Kidney epithelial cell (primary cell): Measurements from ENCODE around the gene DDX25. TPM values are rescaled to one million over a fixed set of nuclear protein-coding genes. Genes with fewer than 3 reads are reported as not detected.
A peak's percentile ranks its signal among the peaks of the same experiment; 100 is the strongest.

Experiments used
- DNase-seq: peaks from one replicate; pipeline ENCODE4 v3.0.0-alpha.2; 2010; ENCODE audit warnings: low read depth
- H3K27me3 ChIP-seq: 2 replicates; pipeline ENCODE4 v1.6.0; 2011; ENCODE audit warnings: low read length; ENCODE audit not compliant: control insufficient read depth, insufficient read depth
- H3K36me3 ChIP-seq: 2 replicates; pipeline ENCODE4 v1.5.1; 2011; ENCODE audit warnings: low read length; ENCODE audit not compliant: control insufficient read depth, insufficient read depth
- H3K4me3 ChIP-seq: 2 replicates; pipeline ENCODE4 v1.5.1; 2011; ENCODE audit warnings: low read depth, mild to moderate bottlenecking, control low read depth, low read length
- total RNA-seq: library from RNA; depleted of rRNA; stranded (reverse); fragments of >200 nt; gene quantifications from 2 replicates; pipeline ENCODE4 v1.2.3, GENCODE V29; 2015
- TF ChIP-seq, protein P1 (sequence below): IDR thresholded peaks from 2 replicates; pipeline ENCODE4 v1.5.1; 2011; ENCODE audit warnings: mild to moderate bottlenecking, moderate library complexity, low read length, control low read depth, inconsistent platforms; ENCODE audit not compliant: insufficient read depth, poor library complexity, severe bottlenecking

DDX25 gene
- total RNA-seq, 1 donor from 2014 or later, result 1.5 TPM

DNA sequence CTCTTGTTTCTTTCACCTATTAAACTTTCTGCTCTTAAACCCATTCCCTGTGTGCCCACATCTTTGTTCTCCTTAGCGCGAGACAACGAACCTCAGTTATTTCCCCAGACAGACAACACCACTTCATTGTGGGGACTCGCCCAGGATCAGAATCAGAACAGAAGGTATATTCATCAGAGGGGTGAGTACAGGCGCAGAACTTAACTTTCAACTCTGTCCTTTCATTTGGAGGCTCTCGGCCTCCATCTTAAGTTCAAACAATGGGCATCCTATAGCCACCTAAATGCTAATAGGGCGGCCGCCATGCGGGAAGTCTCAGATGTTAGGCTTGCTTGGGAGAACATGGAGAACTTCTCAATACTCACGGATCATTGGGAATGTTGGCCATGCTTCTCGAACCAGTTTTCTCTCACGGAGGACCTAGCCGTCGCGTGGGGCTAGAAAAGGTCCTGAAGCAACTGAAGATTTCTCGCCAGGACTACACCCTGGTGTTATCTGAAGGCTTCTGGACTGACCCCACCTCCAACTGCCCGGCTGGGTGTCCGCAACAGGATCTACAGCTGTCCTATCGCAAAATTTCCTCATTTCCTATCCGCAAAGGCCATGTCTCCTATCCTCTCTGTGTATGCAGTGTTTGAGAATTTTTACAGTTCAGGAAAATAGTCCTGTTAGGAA lies 30.3 kb upstream of the DDX25 start:
- TF ChIP-seq, protein P1, sequence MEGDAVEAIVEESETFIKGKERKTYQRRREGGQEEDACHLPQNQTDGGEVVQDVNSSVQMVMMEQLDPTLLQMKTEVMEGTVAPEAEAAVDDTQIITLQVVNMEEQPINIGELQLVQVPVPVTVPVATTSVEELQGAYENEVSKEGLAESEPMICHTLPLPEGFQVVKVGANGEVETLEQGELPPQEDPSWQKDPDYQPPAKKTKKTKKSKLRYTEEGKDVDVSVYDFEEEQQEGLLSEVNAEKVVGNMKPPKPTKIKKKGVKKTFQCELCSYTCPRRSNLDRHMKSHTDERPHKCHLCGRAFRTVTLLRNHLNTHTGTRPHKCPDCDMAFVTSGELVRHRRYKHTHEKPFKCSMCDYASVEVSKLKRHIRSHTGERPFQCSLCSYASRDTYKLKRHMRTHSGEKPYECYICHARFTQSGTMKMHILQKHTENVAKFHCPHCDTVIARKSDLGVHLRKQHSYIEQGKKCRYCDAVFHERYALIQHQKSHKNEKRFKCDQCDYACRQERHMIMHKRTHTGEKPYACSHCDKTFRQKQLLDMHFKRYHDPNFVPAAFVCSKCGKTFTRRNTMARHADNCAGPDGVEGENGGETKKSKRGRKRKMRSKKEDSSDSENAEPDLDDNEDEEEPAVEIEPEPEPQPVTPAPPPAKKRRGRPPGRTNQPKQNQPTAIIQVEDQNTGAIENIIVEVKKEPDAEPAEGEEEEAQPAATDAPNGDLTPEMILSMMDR, result no peak
- Histone ChIP-seq H3K4me3 (no peak overlapping the region), H3K36me3 (no peaks in the 10 kb centered on the region), H3K27me3 (no peaks in the 10 kb centered on the region)
- DNase-seq, result no peak

GRCh38 chr11:125874556-125875124 lies 29.7 kb upstream of the DDX25 start:
- no peak overlapping the region for H3K4me3 ChIP-seq
- H3K27me3 ChIP-seq, result no peaks in the 10 kb centered on the region
- TF ChIP-seq, protein P1, result peak; percentile 79
- no peak for DNase-seq
- no peaks in the 10 kb centered on the region for H3K36me3 ChIP-seq

- no peaks in the 10 kb centered on the region for H3K36me3 ChIP-seq
- no peaks in the 10 kb centered on the region for H3K27me3 ChIP-seq
- H3K4me3 ChIP-seq, result no peak overlapping the region
- TF ChIP-seq, protein P1, result no peak
- DNase-seq, result no peak
Measured at GRCh38 chr11:125881291-125881690, 23.0 kb upstream of the DDX25 start.

DNA sequence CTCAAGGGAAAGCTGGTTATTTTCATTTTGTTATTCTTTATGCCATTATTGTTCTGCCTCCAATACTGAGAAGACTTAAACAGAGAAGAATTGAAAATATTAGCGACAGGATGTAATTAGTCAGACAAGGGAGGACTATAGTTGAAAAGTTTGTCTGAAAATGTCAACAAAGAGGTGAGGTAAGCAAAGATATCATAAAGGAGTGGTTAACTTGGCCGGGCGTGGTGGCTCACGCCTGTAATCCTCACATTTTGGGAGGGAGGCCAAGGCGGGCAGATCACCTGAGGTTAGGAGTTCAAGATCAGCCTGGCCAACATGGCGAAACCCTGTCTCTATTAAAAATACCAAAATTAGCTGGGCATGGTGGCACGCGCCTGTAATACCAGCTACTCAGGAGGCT lies 20.9 kb upstream of the DDX25 start:
- no peak for DNase-seq
- TF ChIP-seq, protein P1, result no peak

GRCh38 chr11:125886997-125887372 lies 17.3 kb upstream of the DDX25 start:
- TF ChIP-seq, protein P1, result no peak
- H3K36me3 ChIP-seq, result no peaks in the 10 kb centered on the region
- H3K4me3 ChIP-seq, result peak overlapping the region; percentile 29
- no peak for DNase-seq
- H3K27me3 ChIP-seq, result no peaks in the 10 kb centered on the region

More for the DNA sequence above, 20.9 kb upstream of the DDX25 start:
- H3K27me3 ChIP-seq, result no peaks in the 10 kb centered on the region
- H3K4me3 ChIP-seq, result no peak overlapping the region
- H3K36me3 ChIP-seq, result no peaks in the 10 kb centered on the region
